CD4-positive, CD25-positive, alpha-beta regulatory T cell (primary cell): ENCODE measurements around the gene RAB3GAP1. TPM values are rescaled to one million over a fixed set of nuclear protein-coding genes. Genes with fewer than 3 reads are reported as not detected.

ENCODE experiments used
- ATAC-seq, 2 donors: fragments of 150-1000 bp; cut with Tn5 transposase; one replicate each; pipeline ENCODE4 v1.10.0; 2021; ENCODE audit warnings: low read depth in 2 of 2, moderate number of reproducible peaks in 2 of 2, moderate library complexity in 1 of 2
- DNase-seq, 3 donors: peaks; one replicate each; pipeline versions ENCODE4 v3.0.0 to v3.0.0-alpha.2; 2012 to 2022; ENCODE audit warnings: mixed read lengths in 1 of 3
- H3K27ac ChIP-seq: one replicate; pipeline ENCODE4 v1.7.0; 2013; ENCODE audit warnings: mild to moderate bottlenecking, low read length; ENCODE audit not compliant: insufficient read depth, poor library complexity, severe bottlenecking
- H3K27me3 ChIP-seq: one replicate; pipeline ENCODE4 v1.7.0; 2013; ENCODE audit warnings: low read length; ENCODE audit not compliant: control insufficient read depth, insufficient read depth
- H3K36me3 ChIP-seq: one replicate; pipeline ENCODE4 v1.7.0; 2013; ENCODE audit warnings: mild to moderate bottlenecking, low read length, moderate library complexity; ENCODE audit not compliant: control insufficient read depth, insufficient read depth
- H3K4me1 ChIP-seq: 2 replicates; pipeline ENCODE4 v1.7.0; 2013; ENCODE audit warnings: mild to moderate bottlenecking, low read length; ENCODE audit not compliant: insufficient read depth, control insufficient read depth, poor library complexity, severe bottlenecking
- H3K4me3 ChIP-seq: one replicate; pipeline ENCODE4 v1.7.0; 2013; ENCODE audit warnings: low read depth, mild to moderate bottlenecking, low read length, moderate library complexity
- H3K9me3 ChIP-seq, 2 experiments: 1 replicate in 1 of 2; 2 replicates in 1 of 2; pipeline ENCODE4 v1.7.0; 2013; ENCODE audit warnings: low read length in 2 of 2, mild to moderate bottlenecking in 1 of 2, moderate library complexity in 1 of 2; ENCODE audit not compliant: control insufficient read depth in 2 of 2
- H3K27ac Mint-ChIP-seq, 3 donors: one replicate each; pipeline ENCODE4 v1.8.0; 2020 to 2022; ENCODE audit warnings: mild to moderate bottlenecking in 3 of 3, mixed read lengths in 3 of 3, moderate library complexity in 2 of 3
- H3K27me3 Mint-ChIP-seq: one replicate; pipeline ENCODE4 v1.8.0; 2022; ENCODE audit warnings: mild to moderate bottlenecking, mixed read lengths
- H3K36me3 Mint-ChIP-seq: one replicate; pipeline ENCODE4 v1.8.0; 2020; ENCODE audit warnings: mixed read lengths
- H3K4me1 Mint-ChIP-seq, 4 donors: one replicate each; pipeline ENCODE4 v1.8.0; 2020 to 2022; ENCODE audit warnings: mixed read lengths in 4 of 4, mild to moderate bottlenecking in 1 of 4
- H3K4me3 Mint-ChIP-seq, 4 donors: one replicate each; pipeline ENCODE4 v1.8.0; 2020 to 2022; ENCODE audit warnings: mild to moderate bottlenecking in 4 of 4, mixed read lengths in 4 of 4, moderate library complexity in 3 of 4
- H3K9me3 Mint-ChIP-seq, 7 donors: one replicate each; pipeline ENCODE4 v1.8.0; 2020 to 2022; ENCODE audit warnings: mixed read lengths in 7 of 7, mild to moderate bottlenecking in 3 of 7, moderate library complexity in 2 of 7
- polyA plus RNA-seq, 4 donors: library from polyadenylated mRNA; unstranded; fragments of 300-500 nt; fragmentation: Illumina TruSeq; gene quantifications; one replicate each; pipeline ENCODE4 v1.2.3, GENCODE V29; 2021
- total RNA-seq: library from RNA; stranded (reverse); gene quantifications from one replicate; pipeline ENCODE4 v1.2.3, GENCODE V29; 2022

Gene RAB3GAP1
- 40.1 TPM for total RNA-seq
- 10 to 100 TPM; 15.4 to 21.2 (median 18.2) TPM for polyA plus RNA-seq

DNA sequence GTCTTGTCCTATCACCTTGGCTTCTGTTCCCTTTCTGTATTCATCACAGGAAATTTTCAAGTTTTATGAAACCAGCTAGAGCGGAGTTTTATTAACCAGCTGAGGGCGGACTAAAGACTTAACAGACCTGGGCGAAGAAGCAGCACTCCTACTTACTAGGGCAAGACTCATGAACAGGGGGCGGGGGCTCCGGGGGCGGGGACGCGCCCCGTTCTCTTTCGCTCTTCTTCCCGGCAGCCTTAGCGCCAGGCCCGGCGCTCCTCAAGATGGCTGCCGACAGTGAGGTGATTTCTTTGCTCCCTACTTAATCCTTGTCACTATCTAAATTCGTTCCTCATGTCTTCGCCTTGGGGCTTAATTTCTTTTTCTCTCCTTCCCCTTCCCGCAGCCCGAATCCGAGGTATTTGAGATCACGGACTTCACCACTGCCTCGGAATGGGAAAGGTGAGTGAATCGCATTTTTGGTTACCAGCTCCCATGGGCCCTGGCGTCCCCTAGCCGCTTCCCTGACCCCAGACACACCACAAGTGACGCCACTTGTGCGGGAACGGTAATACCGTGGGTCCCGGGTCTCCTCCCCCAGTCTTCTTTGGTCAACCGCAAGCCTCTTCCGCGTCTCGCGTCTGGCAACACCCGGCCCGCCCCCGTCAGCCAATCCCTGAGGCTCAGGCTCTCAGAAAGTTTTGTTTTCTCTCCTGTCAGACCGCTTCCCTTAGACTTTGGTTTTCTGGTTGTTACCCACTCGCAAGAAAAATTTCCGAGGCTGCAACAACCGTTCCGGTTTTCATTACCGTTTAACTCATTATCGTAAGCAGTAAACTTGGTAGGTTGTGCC, at the start of gene RAB3GAP1:
Gene RAB3GAP1 (plus strand): TSS at position 251 of the 835 bp plus-strand sequence. CDS start 16 bp downstream, at position 267.
- Histone ChIP-seq H3K27ac (peak within 1 kb of the TSS; percentile 99), H3K4me1 (peaks cover 35% of the 10 kb centered on the region), H3K27me3 (no peaks in the 10 kb centered on the region), H3K4me3 (peak within 1 kb of the TSS; percentile 97), H3K9me3 (no peaks in the 10 kb centered on the region), H3K36me3 (peaks cover 4% of the 10 kb centered on the region)
- DNase-seq (peak; percentile 88 to 95 (median 90)), ATAC-seq (peak; percentile 88)
- Mint-ChIP-seq H3K4me1 (peaks cover 31 to 51% (median 41%) of the 10 kb centered on the region in 4 donors), H3K9me3 (no peaks in the 10 kb centered on the region), H3K27ac (peak within 1 kb of the TSS; percentile 99 to 100 (median 100)), H3K27me3 (no peaks in the 10 kb centered on the region), H3K36me3 (peaks cover 3% of the 10 kb centered on the region), H3K4me3 (peak within 1 kb of the TSS; percentile 97 to 99 (median 98))

DNA sequence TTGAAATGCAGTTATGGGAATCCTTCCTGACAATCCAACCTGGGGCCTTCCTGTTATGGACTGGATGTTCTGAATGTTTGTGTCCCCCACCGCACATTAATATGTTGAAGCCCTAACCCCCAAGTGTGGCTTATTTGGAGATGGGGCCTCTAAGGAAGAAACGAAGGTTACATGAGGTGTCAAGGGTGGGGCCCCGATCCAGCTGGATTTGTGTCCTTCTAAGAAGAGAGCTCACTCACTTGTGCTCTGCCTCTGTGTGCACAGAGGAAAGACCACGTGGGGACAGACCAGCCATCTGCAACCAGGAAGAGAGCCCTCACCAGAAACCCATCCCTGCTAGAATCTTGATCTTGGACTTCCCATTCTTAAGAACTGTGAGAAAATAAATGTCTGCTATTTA, 49.3 kb upstream of the RAB3GAP1 start:
- Mint-ChIP-seq H3K27ac (peak overlapping the region in 1 of 3 donors; percentile 48), H3K4me3 (no peak overlapping the region), H3K9me3 (no peaks in the 10 kb centered on the region), H3K4me1 (peaks cover 0 to 4% (median 2%) of the 10 kb centered on the region in 4 donors), H3K36me3 (no peaks in the 10 kb centered on the region), H3K27me3 (peaks cover 27% of the 10 kb centered on the region)
- Histone ChIP-seq H3K27me3 (peaks cover 3% of the 10 kb centered on the region), H3K27ac (no peak overlapping the region), H3K36me3 (no peaks in the 10 kb centered on the region), H3K9me3 (no peaks in the 10 kb centered on the region), H3K4me1 (peaks cover 5% of the 10 kb centered on the region), H3K4me3 (no peak overlapping the region)
- ATAC-seq (no peak), DNase-seq (no peak)

DNA sequence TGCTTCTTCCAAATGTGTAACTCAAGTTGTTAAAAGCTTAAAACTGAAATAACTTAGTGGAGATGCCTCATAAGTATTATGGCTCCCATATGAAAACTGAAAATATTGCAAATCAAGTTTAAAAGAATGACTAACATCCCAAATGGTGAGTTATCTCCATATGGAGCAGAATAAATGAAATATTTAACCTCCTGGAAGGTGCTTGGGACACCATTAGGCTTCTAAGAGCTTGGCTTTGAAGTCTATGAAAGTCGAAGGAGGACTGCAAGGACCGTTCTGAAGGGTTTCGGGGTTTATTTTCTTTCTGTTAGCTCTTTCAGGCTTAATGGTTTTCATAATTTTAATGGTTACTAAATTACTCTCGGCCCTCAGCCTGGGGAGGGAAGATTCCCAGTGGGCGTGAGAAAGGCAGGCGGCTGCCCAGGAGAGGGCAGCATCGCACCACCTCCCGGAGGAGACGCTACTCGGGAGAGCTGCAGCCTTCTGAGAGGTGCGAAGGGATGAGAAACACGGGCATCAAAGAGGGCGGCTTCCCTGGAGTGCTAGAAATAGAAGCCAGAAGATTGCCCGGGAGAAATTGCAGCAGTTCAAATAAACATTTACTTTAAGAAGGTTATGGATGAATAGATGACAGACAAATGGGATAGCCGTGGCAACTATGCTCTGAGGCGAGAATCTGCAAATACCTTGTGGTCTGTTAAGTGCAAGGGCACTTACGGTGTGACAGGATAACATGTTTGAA, 47.9 kb upstream of the RAB3GAP1 start:
- ATAC-seq, result peak; percentile 88 to 90
- Histone ChIP-seq H3K27ac (no peak overlapping the region), H3K27me3 (peaks cover 3% of the 10 kb centered on the region), H3K4me1 (peaks cover 5% of the 10 kb centered on the region), H3K9me3 (no peaks in the 10 kb centered on the region), H3K4me3 (no peak overlapping the region), H3K36me3 (no peaks in the 10 kb centered on the region)
- Mint-ChIP-seq H3K4me1 (peaks cover 0 to 4% (median 2%) of the 10 kb centered on the region in 4 donors), H3K4me3 (no peak overlapping the region), H3K36me3 (no peaks in the 10 kb centered on the region), H3K27ac (no peak overlapping the region), H3K27me3 (peaks cover 27% of the 10 kb centered on the region), H3K9me3 (peaks cover 0 to 2% (median 0%) of the 10 kb centered on the region in 7 donors)
- peak; percentile 47 to 63 (median 62) for DNase-seq

DNA sequence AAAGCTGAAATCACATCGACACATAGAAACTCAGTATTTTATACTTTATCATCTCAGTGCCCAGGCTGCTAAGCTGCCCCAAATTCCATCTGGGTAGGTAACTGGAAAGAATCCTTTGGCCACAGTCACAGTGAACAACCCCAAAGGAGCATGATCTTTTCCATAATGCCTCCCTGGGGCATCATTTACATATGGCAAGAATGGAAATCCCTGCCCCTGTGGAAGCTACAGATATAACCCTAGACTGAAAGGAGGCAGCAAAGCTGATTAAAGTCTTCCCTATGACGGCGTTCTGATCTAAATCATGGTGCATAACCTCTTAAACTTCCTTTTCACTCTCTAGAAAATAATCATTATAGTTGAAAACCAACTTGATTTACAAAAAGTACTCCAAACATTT, 46.3 kb upstream of the RAB3GAP1 start:
- no peaks in the 10 kb centered on the region for H3K36me3 Mint-ChIP-seq
- Histone ChIP-seq H3K27ac (no peak overlapping the region), H3K36me3 (no peaks in the 10 kb centered on the region), H3K4me1 (peaks cover 5% of the 10 kb centered on the region), H3K9me3 (no peaks in the 10 kb centered on the region), H3K4me3 (no peak overlapping the region), H3K27me3 (peaks cover 3% of the 10 kb centered on the region)
- H3K27ac Mint-ChIP-seq, result no peak overlapping the region
- peaks cover 23% of the 10 kb centered on the region for H3K27me3 Mint-ChIP-seq
- no peak for ATAC-seq
- no peak overlapping the region for H3K4me3 Mint-ChIP-seq
- H3K9me3 Mint-ChIP-seq, result peaks cover 0 to 2% (median 0%) of the 10 kb centered on the region in 7 donors
- DNase-seq, result no peak
- H3K4me1 Mint-ChIP-seq, result peaks cover 0 to 5% (median 4%) of the 10 kb centered on the region in 4 donors

DNA sequence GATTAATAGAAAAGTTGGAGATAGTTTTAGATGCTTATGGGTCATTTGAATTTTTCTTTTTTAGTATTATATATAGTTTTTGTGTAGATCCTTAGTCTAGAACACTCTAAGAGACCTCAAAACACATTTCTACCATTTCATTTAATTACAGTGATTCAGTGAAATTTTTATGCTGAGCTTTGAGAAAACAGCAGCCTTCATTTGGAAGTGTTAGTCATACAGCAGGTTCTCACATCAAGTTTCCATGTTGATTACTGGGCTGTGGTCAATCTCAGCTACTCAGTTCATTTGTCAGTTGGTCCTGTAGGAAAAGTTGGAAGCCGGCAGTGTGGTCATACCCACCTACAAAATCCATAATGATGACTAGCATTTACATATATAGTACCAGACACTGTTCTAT, 42.8 kb upstream of the RAB3GAP1 start:
- no peak for DNase-seq
- H3K4me1 ChIP-seq, result peaks cover 2% of the 10 kb centered on the region
- Mint-ChIP-seq H3K9me3 (peaks cover 0 to 2% (median 0%) of the 10 kb centered on the region in 7 donors), H3K36me3 (no peaks in the 10 kb centered on the region), H3K4me3 (no peak overlapping the region), H3K4me1 (peaks cover 0 to 5% (median 2%) of the 10 kb centered on the region in 4 donors), H3K27ac (no peak overlapping the region), H3K27me3 (peaks cover 24% of the 10 kb centered on the region)
- H3K9me3 ChIP-seq, result no peaks in the 10 kb centered on the region
- no peaks in the 10 kb centered on the region for H3K36me3 ChIP-seq
- peaks cover 3% of the 10 kb centered on the region for H3K27me3 ChIP-seq
- ATAC-seq, result no peak
- no peak overlapping the region for H3K27ac ChIP-seq
- H3K4me3 ChIP-seq, result no peak overlapping the region

DNA sequence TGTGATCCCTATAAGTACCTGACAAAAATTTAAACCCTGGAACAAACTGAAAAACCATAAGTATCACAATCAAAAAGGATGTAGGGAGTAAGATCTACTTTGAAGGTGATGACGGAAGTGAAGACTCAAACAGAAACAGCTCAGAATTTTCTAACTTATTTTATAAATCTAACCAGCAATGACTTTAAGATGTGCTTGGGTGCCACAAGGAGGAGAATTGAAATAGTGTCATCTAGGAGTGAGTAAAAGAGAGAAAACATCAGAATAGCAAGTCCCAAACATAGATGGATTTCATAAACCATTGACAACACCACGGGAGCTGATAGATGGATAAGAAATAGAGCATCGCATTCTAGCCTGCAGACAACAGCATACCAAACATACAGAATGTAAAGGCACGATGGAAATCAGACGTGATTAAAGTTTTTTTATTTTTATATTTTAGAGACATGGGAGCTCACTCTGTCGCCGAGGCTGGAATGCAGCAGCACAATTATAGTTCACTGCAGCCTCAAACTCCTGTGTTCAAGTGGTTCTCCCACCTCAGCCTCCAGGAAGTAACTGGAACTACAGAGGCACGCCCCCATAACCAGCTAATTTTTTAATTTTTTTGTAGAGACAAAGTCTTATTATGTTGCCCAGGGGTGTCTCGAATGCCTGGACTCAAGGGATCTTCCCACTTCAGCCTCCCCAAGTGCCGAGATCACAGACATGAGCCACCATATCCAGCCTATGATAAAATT, 41.7 kb upstream of the RAB3GAP1 start:
- peak overlapping the region in 2 of 3 donors; percentile 3 to 28 for H3K27ac Mint-ChIP-seq

DNA sequence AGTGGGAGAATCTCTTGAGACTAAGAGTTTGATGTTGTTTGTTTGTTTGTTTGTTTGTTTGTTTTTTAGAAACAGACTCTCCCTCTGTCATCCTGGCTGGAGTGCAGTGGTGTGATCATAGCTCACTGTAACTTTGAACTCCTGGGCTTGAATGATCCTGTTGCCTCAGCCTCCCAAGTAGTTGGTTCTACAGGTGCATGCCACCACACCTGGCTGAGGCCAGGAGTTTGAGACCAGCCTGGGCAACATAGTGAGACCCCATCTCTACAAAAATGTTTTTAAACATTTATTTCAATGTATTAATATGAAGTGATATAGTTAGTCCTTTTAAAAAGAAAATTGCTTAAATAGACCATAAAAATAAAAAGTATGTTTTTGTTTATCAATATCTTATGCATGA, 40.5 kb upstream of the RAB3GAP1 start:
- no peak overlapping the region for H3K27ac ChIP-seq
- H3K4me3 Mint-ChIP-seq, result no peak overlapping the region
- ATAC-seq (no peak), DNase-seq (no peak)
- peaks cover 5% of the 10 kb centered on the region for H3K27me3 ChIP-seq
- H3K9me3 Mint-ChIP-seq, result peaks cover 0 to 4% (median 0%) of the 10 kb centered on the region in 7 donors
- H3K36me3 Mint-ChIP-seq, result no peaks in the 10 kb centered on the region
- no peaks in the 10 kb centered on the region for H3K4me1 ChIP-seq
- H3K4me1 Mint-ChIP-seq, result peaks cover 0 to 5% (median under 1%) of the 10 kb centered on the region in 4 donors
- no peaks in the 10 kb centered on the region for H3K36me3 ChIP-seq
- no peak overlapping the region for H3K4me3 ChIP-seq
- H3K27me3 Mint-ChIP-seq, result peaks cover 14% of the 10 kb centered on the region
- H3K9me3 ChIP-seq, result no peaks in the 10 kb centered on the region
- H3K27ac Mint-ChIP-seq, result no peak overlapping the region

More for the DNA sequence above, 41.7 kb upstream of the RAB3GAP1 start:
- no peak overlapping the region for H3K27ac ChIP-seq
- peaks cover 0 to 2% (median 0%) of the 10 kb centered on the region in 7 donors for H3K9me3 Mint-ChIP-seq
- ATAC-seq (no peak), DNase-seq (peak in 1 of 3 donors; percentile 8)
- no peaks in the 10 kb centered on the region for H3K36me3 ChIP-seq
- H3K36me3 Mint-ChIP-seq, result no peaks in the 10 kb centered on the region
- peaks cover 25% of the 10 kb centered on the region for H3K27me3 Mint-ChIP-seq
- no peaks in the 10 kb centered on the region for H3K9me3 ChIP-seq
- no peak overlapping the region for H3K4me3 ChIP-seq
- peaks cover 0 to 5% (median under 1%) of the 10 kb centered on the region in 4 donors for H3K4me1 Mint-ChIP-seq
- H3K27me3 ChIP-seq, result peaks cover 5% of the 10 kb centered on the region
- H3K4me1 ChIP-seq, result no peaks in the 10 kb centered on the region
- no peak overlapping the region for H3K4me3 Mint-ChIP-seq
